ENCODE data around the gene CLCN7.

GRCh38 chr16:1519831-1520230 is 45.0 kb upstream of the CLCN7 start:
- TF ChIP-seq KDM5A (IDR thresholded peaks at IDR 0.05; ENCODE audit: borderline replicate concordance, low read length) (no peak), GABPB1 (CRISPR knock-in tag; IDR thresholded peaks at IDR 0.05) (no peak), PHF8 (CRISPR knock-in tag; IDR thresholded peaks at IDR 0.05) (no peak), CTCF (CRISPR knock-in tag; IDR thresholded peaks at IDR 0.05) (no peak), ZNF274 (CRISPR knock-in tag; IDR thresholded peaks at IDR 0.05) (no peak), MLX (CRISPR knock-in tag; IDR thresholded peaks at IDR 0.05) (no peak), LBX2 (CRISPR knock-in tag; IDR thresholded peaks at IDR 0.05; ENCODE audit: borderline replicate concordance) (no peak)
